GM23248 (cell line): ENCODE data around the gene KIF13A. TPM values are rescaled to one million over a fixed set of nuclear protein-coding genes. Genes with fewer than 3 reads are reported as not detected.

Source experiments
- DNase-seq: peaks from one replicate; pipeline ENCODE4 v3.0.0-alpha.2; 2015
- H2AFZ ChIP-seq: fragments of 200-600 bp; sonication (generic); 2 replicates; pipeline ENCODE4 v1.6.1; 2016; ENCODE audit warnings: antibody characterized with exemption
- H3F3A ChIP-seq: fragments of 200-600 bp; sonication (generic); 2 replicates; pipeline ENCODE4 v1.6.1; 2016; ENCODE audit warnings: mild to moderate bottlenecking, antibody characterized with exemption, mixed run types; ENCODE audit not compliant: insufficient read depth
- H3K27ac ChIP-seq: fragments of 200-600 bp; sonication (generic); 2 replicates; pipeline ENCODE4 v1.5.1; 2016; ENCODE audit warnings: mild to moderate bottlenecking
- H3K27me3 ChIP-seq: fragments of 200-600 bp; sonication (generic); replicated peaks from 2 replicates; pipeline ENCODE4 v1.6.1; 2016; ENCODE audit warnings: mild to moderate bottlenecking; ENCODE audit not compliant: insufficient read depth
- H3K36me3 ChIP-seq: fragments of 200-600 bp; sonication (generic); 2 replicates; pipeline ENCODE4 v1.6.1; 2016; ENCODE audit warnings: low read depth, mild to moderate bottlenecking
- H3K4me1 ChIP-seq: fragments of 200-600 bp; sonication (generic); 2 replicates; pipeline ENCODE4 v1.6.1; 2016; ENCODE audit warnings: mild to moderate bottlenecking; ENCODE audit not compliant: insufficient read depth
- H3K4me2 ChIP-seq: fragments of 200-600 bp; sonication (generic); one replicate; pipeline ENCODE4 v1.6.1; 2016; ENCODE audit warnings: mild to moderate bottlenecking; ENCODE audit not compliant: unreplicated experiment
- H3K4me3 ChIP-seq: fragments of 200-600 bp; sonication (generic); 2 replicates; pipeline ENCODE4 v1.5.1; 2016; ENCODE audit warnings: mild to moderate bottlenecking
- H3K79me2 ChIP-seq: fragments of 200-600 bp; sonication (generic); 2 replicates; pipeline ENCODE4 v1.6.1; 2016; ENCODE audit warnings: mild to moderate bottlenecking; ENCODE audit not compliant: insufficient read depth
- H3K9ac ChIP-seq: fragments of 200-600 bp; sonication (generic); 2 replicates; pipeline ENCODE4 v1.6.1; 2016; ENCODE audit warnings: mild to moderate bottlenecking
- H3K9me2 ChIP-seq: fragments of 200-600 bp; sonication (generic); 2 replicates; pipeline ENCODE4 v1.6.1; 2016; ENCODE audit warnings: mixed run types, mild to moderate bottlenecking, moderate library complexity; ENCODE audit not compliant: insufficient read depth
- H3K9me3 ChIP-seq: fragments of 200-600 bp; sonication (generic); one replicate; pipeline ENCODE4 v1.6.1; 2017; ENCODE audit warnings: low read depth
- H4K20me1 ChIP-seq: fragments of 200-600 bp; sonication (generic); 2 replicates; pipeline ENCODE4 v1.6.0; 2016; ENCODE audit not compliant: insufficient read depth
- EZH2 ChIP-seq: fragments of 200-600 bp; sonication (generic); IDR thresholded peaks from 2 replicates; pipeline ENCODE4 v1.6.1; 2018; ENCODE audit warnings: antibody characterized with exemption, mild to moderate bottlenecking; ENCODE audit not compliant: insufficient read depth, poor library complexity, severe bottlenecking
- EZH2phosphoT487 ChIP-seq: fragments of 200-600 bp; sonication (generic); IDR thresholded peaks from 2 replicates; pipeline ENCODE4 v1.6.1; 2018; ENCODE audit warnings: antibody characterized with exemption, moderate library complexity, mild to moderate bottlenecking, low read depth; ENCODE audit not compliant: insufficient read depth
- WGBS, 2 experiments: methylation state at CpG; one replicate each; pipeline ENCODE4 v1.1.6; 2015 to 2017; ENCODE audit warnings: low lambda C conversion rate in 2 of 2, low coverage in 1 of 2; ENCODE audit errors: missing lambda C conversion rate in 2 of 2; 5-methylcytosine and 5-hydroxymethylcytosine counted together
- in situ Hi-C: fragments of 300-500 bp; cut with MboI; formaldehyde crosslinking; loops from 2 replicates; pipeline ENCODE4 v1.15.0; 2020
- polyA plus RNA-seq: library from polyadenylated mRNA; unstranded; fragments of >200 nt; fragmentation: Nextera tagmentation; extraction: Ambion mirVana; gene quantifications from 2 replicates; pipeline ENCODE4 v1.2.1, GENCODE V29; 2016
- total RNA-seq: library from RNA; depleted of rRNA; stranded (reverse); fragments of >200 nt; shearing (Covaris generic); gene quantifications from 2 replicates; pipeline ENCODE4 v1.2.3, GENCODE V29; 2014

KIF13A gene
- total and polyA plus RNA-seq, 2 experiments from 2014 or later: 5.0 to 46.0 TPM

DNA sequence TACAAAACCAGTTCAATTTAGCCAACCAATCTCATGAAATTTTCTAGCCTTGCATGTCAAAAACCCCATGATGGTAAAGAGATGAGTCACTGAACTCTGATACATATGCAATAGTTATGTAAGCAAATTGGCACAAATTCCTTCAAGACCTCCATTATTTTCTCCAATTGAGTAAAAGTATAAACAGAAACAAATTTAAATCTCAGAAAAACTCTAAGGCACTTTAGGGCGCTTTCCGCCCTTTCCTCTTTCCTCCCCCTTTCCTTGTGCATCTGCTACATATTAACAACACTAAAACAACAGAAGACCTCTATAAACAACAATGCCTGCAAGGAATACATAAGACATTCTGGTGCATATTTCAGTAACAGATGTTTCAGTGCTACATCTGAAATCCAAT is 48.5 kb downstream of the KIF13A start:
- H3K4me3 ChIP-seq: no peak overlapping the region
- peak; percentile 69 for DNase-seq
- H3F3A ChIP-seq: no peaks in the 10 kb centered on the region; the same call in 1 of the 2 replicates
- no peaks in the 10 kb centered on the region for H3K9me3 ChIP-seq
- no peaks in the 10 kb centered on the region for H3K36me3 ChIP-seq
- TF ChIP-seq EZH2 (no peak), EZH2phosphoT487 (no peak)
- H3K9ac ChIP-seq: no peak overlapping the region
- H3K4me2 ChIP-seq: no peak overlapping the region
- H4K20me1 ChIP-seq: peaks cover 3% of the 10 kb centered on the region; the same call in 1 of the 2 replicates
- in situ Hi-C loops: no loop called here
- no peak overlapping the region for H2AFZ ChIP-seq
- 95 to 97% methylated on average over 2 of the region's 2 CpGs for WGBS, 2 experiments
- peaks cover 18% of the 10 kb centered on the region for H3K4me1 ChIP-seq
- peaks cover 99% of the 10 kb centered on the region for H3K79me2 ChIP-seq
- no peaks in the 10 kb centered on the region for H3K27me3 ChIP-seq
- H3K27ac ChIP-seq: peak overlapping the region; percentile 29; the same call in 1 of the 2 replicates
- no peaks in the 10 kb centered on the region for H3K9me2 ChIP-seq

DNA sequence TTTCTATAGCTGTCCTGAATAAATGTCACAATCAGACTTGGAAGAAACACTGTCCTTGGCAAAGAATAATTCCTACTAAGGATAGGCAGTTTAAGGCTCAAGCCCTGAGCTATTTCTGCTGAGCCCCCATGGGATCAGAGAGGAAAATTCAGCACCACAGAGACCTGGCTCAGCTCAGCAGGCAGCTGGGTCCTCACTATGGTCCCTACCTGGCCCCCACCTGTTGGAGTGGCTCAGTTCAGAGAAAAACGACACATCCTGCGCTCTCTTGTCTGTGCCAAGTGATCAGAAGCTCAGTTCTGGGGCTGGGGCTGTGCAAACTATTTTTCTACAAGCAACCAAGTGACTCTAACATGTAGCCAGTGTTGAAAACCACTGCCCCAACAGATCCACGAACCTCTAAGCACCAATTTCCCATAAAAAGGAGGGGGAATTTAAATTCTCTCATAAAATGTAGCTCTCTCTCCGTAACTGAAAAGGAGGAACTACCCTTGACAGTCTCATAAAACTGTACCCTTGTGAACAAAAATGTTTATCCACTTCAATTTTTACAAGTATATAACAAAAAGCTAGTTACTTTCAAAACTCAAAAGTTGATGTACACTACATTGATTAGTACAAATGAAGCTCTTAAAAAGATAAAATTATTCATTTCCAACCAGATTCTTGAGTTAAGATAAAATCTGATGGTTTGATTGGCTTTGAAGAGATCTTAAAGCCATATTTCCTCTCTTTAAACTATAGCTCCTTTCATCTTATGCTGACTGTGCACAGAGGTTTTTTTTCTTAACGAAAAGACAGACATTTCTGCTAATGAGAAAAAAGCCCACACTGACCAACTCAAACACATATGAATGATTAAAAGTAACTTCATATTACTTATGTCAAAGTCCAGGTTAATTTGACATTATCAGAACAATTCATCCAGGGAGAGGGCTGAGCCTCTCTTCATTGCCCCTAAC is 52.0 kb downstream of the KIF13A start:
- WGBS, 2 experiments: 87 to 88% methylated on average over 5 of the region's 5 CpGs
- no peak overlapping the region for H3K4me2 ChIP-seq

DNA sequence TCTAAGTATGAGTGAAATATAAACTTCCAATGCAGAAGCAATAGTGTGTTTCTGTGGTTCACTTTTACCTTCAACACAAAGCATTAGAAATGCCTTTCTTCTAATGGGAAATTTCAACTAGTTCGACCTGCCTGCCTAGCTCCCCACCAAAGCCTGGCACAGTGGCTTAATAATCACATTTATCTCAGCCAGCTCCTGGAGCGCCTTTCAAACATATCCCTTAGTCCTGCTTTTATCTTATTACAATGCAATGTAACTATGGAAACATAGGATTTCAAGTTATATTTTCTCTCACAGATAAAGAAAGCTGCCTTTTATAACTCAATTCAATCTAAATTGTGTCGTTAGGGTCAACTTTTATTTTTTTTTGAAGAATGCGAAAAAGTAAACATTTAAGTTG is 53.7 kb downstream of the KIF13A start:
- peaks cover 33% of the 10 kb centered on the region for H3F3A ChIP-seq
- no peak for DNase-seq
- no peak overlapping the region for H3K4me3 ChIP-seq
- H2AFZ ChIP-seq: no peak overlapping the region
- H3K9me2 ChIP-seq: no peaks in the 10 kb centered on the region
- H3K4me2 ChIP-seq: no peak overlapping the region
- H3K9me3 ChIP-seq: no peaks in the 10 kb centered on the region
- TF ChIP-seq EZH2: no peak
- TF ChIP-seq EZH2phosphoT487: no peak
- in situ Hi-C loops: no loop called here
- H3K27ac ChIP-seq: no peak overlapping the region
- no peaks in the 10 kb centered on the region for H3K27me3 ChIP-seq
- WGBS, 2 experiments: 97 to 98% methylated on average over 4 of the region's 4 CpGs
- no peaks in the 10 kb centered on the region for H3K36me3 ChIP-seq
- H3K4me1 ChIP-seq: peaks cover 52% of the 10 kb centered on the region
- no peak overlapping the region for H3K9ac ChIP-seq
- no peaks in the 10 kb centered on the region for H4K20me1 ChIP-seq
- peaks cover 93% of the 10 kb centered on the region for H3K79me2 ChIP-seq

More for the DNA sequence above, 52.0 kb downstream of the KIF13A start:
- in situ Hi-C loops: no loop called here
- Histone ChIP-seq H4K20me1 (no peaks in the 10 kb centered on the region), H3K9me3 (no peaks in the 10 kb centered on the region), H3K4me1 (peaks cover 40% of the 10 kb centered on the region), H3K27me3 (no peaks in the 10 kb centered on the region), H3K9me2 (no peaks in the 10 kb centered on the region), H3K79me2 (peaks cover 93% of the 10 kb centered on the region), H2AFZ (no peak overlapping the region), H3K36me3 (no peaks in the 10 kb centered on the region), H3K9ac (no peak overlapping the region), H3F3A (peaks cover 25% of the 10 kb centered on the region), H3K4me3 (no peak overlapping the region), H3K27ac (no peak overlapping the region)
- TF ChIP-seq EZH2 (no peak), EZH2phosphoT487 (no peak)
- no peak for DNase-seq

DNA sequence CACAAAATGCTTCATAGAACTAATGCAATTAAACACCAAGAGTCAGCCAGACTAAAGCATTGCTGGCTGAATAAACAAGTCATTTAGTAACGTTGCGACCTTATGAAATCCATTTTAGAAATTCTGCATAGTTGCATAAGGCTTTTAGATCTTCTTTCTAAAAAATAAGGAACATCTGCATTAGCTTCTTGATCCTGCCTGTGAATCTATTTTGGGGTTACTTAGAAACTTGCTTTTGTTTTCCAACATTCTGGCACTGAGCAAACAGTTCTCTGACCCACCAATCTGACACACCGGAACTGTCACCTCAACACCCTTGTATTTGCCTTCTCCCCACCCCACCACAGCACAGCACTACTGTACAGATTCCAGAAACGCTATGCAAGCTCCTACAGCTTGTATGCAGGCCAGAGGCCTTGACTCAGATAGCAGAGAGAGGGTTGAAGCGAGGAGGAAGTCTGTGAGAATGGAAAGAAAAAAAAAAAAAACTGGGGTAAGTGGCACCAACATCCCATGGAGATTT is 55.0 kb downstream of the KIF13A start:
- Histone ChIP-seq H3K4me2 (peak overlapping the region; percentile 85), H3K9ac (peak overlapping the region; percentile 79)

More for the DNA sequence above, 55.0 kb downstream of the KIF13A start:
- in situ Hi-C loops: no loop called here
- 0 out of 2 replicates have a peak overlapping the region, but pooled peaks have one; percentile 20 for H2AFZ ChIP-seq
- H3K27me3 ChIP-seq: no peaks in the 10 kb centered on the region
- peak; percentile 98 for DNase-seq
- H3K79me2 ChIP-seq: peaks cover 93% of the 10 kb centered on the region
- no peaks in the 10 kb centered on the region for H3K9me3 ChIP-seq
- no peaks in the 10 kb centered on the region for H4K20me1 ChIP-seq
- H3F3A ChIP-seq: peaks cover 46% of the 10 kb centered on the region
- H3K4me1 ChIP-seq: peaks cover 54% of the 10 kb centered on the region
- TF ChIP-seq EZH2phosphoT487 (peak; percentile 99), EZH2 (no peak)
- WGBS, 2 experiments: 1 to 2% methylated on average over 5 of the region's 5 CpGs
- peak overlapping the region; percentile 55 for H3K4me3 ChIP-seq
- H3K27ac ChIP-seq: peak overlapping the region; percentile 95
- H3K9me2 ChIP-seq: no peaks in the 10 kb centered on the region
- H3K36me3 ChIP-seq: no peaks in the 10 kb centered on the region
